Muscle of leg (tissue), 11 donors: Measurements from ENCODE around the gene MAP1A. TPM values are rescaled to one million over a fixed set of nuclear protein-coding genes. Genes with fewer than 3 reads are reported as not detected.

Experiments
- DNase-seq: peaks from one replicate; pipeline ENCODE4 v3.0.0; 2013
- H3K27ac ChIP-seq: one replicate; pipeline ENCODE4 v1.5.1; 2013; ENCODE audit warnings: mild to moderate bottlenecking, low read length, control low read depth
- H3K27me3 ChIP-seq: one replicate; pipeline ENCODE4 v1.6.1; 2013; ENCODE audit warnings: low read length; ENCODE audit not compliant: control insufficient read depth, insufficient read depth
- H3K36me3 ChIP-seq: one replicate; pipeline ENCODE4 v1.6.1; 2013; ENCODE audit warnings: low read length; ENCODE audit not compliant: control insufficient read depth, insufficient read depth
- H3K4me1 ChIP-seq: one replicate; pipeline ENCODE4 v1.6.1; 2013; ENCODE audit warnings: low read length; ENCODE audit not compliant: control insufficient read depth, insufficient read depth
- H3K4me3 ChIP-seq: one replicate; pipeline ENCODE4 v1.5.1; 2013; ENCODE audit warnings: low read length, control low read depth
- H3K9me3 ChIP-seq: replicated peaks from 2 replicates; pipeline ENCODE4 v1.6.1; 2013; ENCODE audit warnings: low read depth, low read length; ENCODE audit not compliant: control insufficient read depth
- WGBS: methylation state at CpG from one replicate; pipeline ENCODE4 v1.1.5; 2013; ENCODE audit warnings: missing lambda C conversion rate; ENCODE audit not compliant: insufficient coverage; 5-methylcytosine and 5-hydroxymethylcytosine counted together
- polyA plus RNA-seq, 8 donors: library from polyadenylated mRNA; unstranded; fragments of 120-200 nt; gene quantifications; one replicate each; pipeline versions ENCODE4 v1.2.1 to v1.2.3, GENCODE V29; 2013; ENCODE audit warnings: inconsistent platforms in 1 of 8, low replicate concordance in 1 of 8; ENCODE audit not compliant: insufficient read length in 8 of 8, insufficient read depth in 1 of 8
- total RNA-seq: library from RNA; stranded (reverse); fragments of 120-200 nt; gene quantifications from one replicate; pipeline ENCODE4 v1.2.4, GENCODE V29; 2013

The MAP1A gene
- total and polyA plus RNA-seq, 9 donors, result 22.9 to 56.2 (median 42.8) TPM

DNA sequence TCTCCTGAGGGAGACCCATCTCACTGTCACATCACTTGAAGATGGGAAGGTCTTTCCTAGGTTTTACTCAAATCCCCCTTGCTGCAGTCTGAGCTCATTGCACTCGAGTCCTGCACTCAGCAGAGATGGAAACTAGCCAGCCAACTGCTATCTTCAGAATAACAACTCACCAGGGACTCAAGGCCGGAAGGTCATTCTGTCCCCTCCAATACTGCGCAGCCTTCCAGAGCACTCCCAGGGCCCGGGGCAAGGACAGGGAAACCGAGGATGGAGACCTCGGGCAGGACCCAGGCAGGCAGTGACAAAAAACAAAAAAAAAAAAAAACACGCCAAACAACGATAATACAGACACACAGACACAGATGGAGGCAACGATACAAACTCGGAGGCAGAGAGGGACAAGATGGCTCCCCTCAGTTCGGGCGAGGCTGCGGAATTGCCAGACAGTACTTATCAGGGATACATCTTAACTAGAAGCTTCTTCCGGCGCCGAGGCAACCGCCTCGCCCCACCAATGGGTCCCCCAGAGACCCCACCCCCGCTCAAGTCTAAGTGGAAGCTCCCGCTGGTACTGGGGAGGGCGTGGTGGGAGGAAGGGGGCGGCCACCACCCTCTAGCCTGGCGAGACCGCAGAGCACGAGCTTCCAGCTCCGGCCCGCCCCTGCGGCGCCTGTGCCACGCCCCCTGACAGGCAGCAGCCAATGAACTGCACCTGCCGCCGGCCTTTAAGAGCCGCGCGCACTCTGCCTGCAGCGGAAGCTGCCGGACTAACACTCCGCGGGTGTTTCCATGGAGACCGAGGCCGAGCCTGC lies 7.0 kb upstream of the MAP1A start:
- Histone ChIP-seq H3K4me3 (peak overlapping the region; percentile 59), H3K27me3 (peaks cover 4% of the 10 kb centered on the region), H3K4me1 (peaks cover 71% of the 10 kb centered on the region), H3K27ac (peak overlapping the region; percentile 96), H3K36me3 (peaks cover 2% of the 10 kb centered on the region), H3K9me3 (no peaks in the 10 kb centered on the region)
- peak; percentile 99 for DNase-seq
- WGBS, result 0% methylated on average over 23 of the region's 41 CpGs

- Histone ChIP-seq H3K27ac (peak overlapping the region; percentile 64), H3K36me3 (peaks cover 2% of the 10 kb centered on the region), H3K4me3 (peak overlapping the region; percentile 59), H3K9me3 (no peaks in the 10 kb centered on the region), H3K4me1 (peaks cover 72% of the 10 kb centered on the region), H3K27me3 (peaks cover 4% of the 10 kb centered on the region)
- DNase-seq, result peak; percentile 47
- 3% methylated on average over 34 of the region's 39 CpGs for WGBS
Observed at GRCh38 chr15:43511012-43511885, 6.2 kb upstream of the MAP1A start.

DNA sequence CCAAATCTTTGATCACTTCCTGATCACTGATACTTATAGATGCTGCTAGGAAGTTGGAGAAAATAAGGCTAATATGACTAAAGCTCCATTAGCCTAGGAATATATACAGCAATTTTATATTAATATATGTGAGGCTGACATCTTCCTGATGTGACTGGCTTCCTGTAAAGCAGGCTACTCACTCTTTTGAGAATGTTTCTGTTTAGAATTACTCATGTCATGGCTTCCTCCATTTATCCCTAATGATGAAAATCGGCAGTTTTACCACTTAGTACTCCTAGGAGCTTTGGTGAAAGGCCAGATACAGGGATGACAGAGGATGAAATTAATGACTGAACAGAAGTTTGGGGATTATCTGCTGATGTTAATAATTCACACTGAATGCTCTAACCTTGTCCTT lies 3.9 kb upstream of the MAP1A start:
- WGBS, result no CpG with 5 or more reads among the region's 1 CpG
- Histone ChIP-seq H3K27ac (peak overlapping the region; percentile 94), H3K9me3 (no peaks in the 10 kb centered on the region), H3K27me3 (peaks cover 7% of the 10 kb centered on the region), H3K4me3 (no peak overlapping the region), H3K4me1 (peaks cover 83% of the 10 kb centered on the region), H3K36me3 (peaks cover 2% of the 10 kb centered on the region)
- no peak for DNase-seq

DNA sequence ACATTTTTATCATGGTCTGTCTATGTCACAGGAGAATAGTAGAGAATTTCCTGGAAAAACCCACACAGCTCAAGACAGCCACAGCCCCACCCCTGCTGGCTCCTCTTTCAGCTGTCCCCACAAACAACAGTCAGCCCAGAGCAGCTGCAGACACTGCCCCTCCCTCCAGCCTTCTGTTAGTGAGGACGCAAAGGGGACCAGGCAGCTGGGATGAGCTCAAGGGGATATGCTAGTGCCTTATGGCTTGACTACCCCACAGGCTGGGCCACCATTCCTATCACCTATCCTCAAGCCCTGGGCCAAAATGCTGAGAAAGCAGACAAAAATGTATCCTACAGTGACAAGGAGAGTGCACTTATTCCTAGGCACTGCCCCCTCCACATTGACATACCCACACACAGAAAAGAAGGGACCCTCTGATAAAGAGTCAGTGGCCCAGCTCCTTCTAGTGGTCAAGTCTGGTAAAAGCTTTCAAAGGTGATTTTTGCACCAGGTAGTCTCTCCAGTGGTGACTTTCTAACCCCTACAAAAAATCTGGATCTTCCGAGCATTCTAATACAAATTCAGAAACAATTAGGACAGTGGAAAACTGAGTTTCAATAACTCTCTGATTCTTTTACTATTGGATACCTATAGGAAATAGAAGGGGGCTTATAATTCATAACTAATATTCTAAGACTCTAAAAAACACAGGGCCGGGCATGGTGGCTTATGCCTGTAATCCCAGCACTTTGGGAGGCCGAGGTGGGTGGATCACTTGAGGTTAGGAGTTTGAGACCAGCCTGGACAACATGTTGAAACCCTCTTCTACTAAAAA lies 3.0 kb upstream of the MAP1A start:
- Histone ChIP-seq H3K36me3 (peaks cover 3% of the 10 kb centered on the region), H3K9me3 (no peaks in the 10 kb centered on the region), H3K4me3 (no peak overlapping the region), H3K4me1 (peaks cover 82% of the 10 kb centered on the region), H3K27ac (peak overlapping the region; percentile 94), H3K27me3 (peaks cover 7% of the 10 kb centered on the region)
- WGBS, result no CpG with 5 or more reads among the region's 4 CpGs
- peak; percentile 97 for DNase-seq

- Histone ChIP-seq H3K36me3 (peaks cover 14% of the 10 kb centered on the region), H3K4me1 (peaks cover 76% of the 10 kb centered on the region), H3K27ac (peak overlapping the region; percentile 94), H3K27me3 (peaks cover 7% of the 10 kb centered on the region), H3K4me3 (no peak overlapping the region), H3K9me3 (no peaks in the 10 kb centered on the region)
- DNase-seq, result peak; percentile 50
- no CpG with 5 or more reads among the region's 2 CpGs for WGBS
Observed at GRCh38 chr15:43515741-43516140, 1.7 kb upstream of the MAP1A start.

DNA sequence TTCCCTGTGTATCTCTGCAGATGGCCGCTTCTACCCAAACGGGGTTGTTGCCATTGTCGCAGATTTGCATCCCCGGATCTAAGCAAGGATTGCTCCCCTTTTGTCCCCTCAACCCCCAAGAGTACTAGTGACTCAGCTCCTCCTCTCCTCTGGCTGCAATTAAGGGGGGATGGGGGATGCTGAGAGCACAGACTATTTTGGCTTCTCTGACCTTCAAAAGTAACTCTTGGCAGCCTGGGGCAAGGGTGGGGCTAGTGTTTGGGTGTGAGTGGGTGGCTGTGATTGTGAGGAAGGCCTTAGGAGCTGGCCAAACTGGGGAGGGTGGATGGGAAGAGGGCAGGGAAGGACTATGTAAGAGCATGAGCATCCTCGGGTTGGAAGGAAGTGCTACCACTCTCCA lies 1.2 kb upstream of the MAP1A start:
- Histone ChIP-seq H3K27ac (peak overlapping the region; percentile 94), H3K4me3 (peak overlapping the region; percentile 81), H3K27me3 (peaks cover 5% of the 10 kb centered on the region), H3K9me3 (peaks cover under 1% of the 10 kb centered on the region), H3K36me3 (peaks cover 19% of the 10 kb centered on the region), H3K4me1 (peaks cover 73% of the 10 kb centered on the region)
- no CpG with 5 or more reads among the region's 5 CpGs for whole genome bisulfite sequencing
- DNase-seq, result peak; percentile 62

DNA sequence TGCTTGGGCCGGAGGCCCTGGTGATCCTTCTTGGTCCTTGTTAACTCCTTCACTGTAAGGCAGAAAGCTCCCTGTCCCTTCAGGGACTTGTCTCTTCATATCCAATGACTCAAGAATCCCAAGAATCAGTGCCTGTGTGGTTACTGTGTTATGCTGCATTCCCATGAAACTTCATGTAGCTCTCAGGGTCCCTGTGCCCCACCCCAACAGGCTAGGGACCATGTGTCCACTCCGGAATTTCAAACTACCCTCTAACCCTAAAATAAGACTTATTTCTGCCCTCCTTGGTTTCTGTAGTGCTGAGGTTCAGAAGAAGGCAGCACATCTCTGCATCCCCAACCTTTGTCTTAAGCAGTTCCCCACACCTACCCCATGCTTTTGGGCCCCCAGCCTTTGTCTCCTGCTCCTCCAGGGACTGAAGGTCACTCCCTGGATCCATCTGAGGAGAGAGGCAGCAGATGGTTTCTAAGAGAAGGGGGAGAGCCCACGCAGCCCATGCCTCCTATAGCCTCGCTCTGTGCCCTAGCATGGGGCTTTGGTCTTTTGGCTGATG lies 531 bp upstream of the MAP1A start:
- Histone ChIP-seq H3K27me3 (peaks cover 3% of the 10 kb centered on the region), H3K36me3 (peaks cover 26% of the 10 kb centered on the region), H3K4me1 (peaks cover 67% of the 10 kb centered on the region), H3K9me3 (peaks cover 3% of the 10 kb centered on the region), H3K4me3 (peak overlapping the region; percentile 81), H3K27ac (peak overlapping the region; percentile 94)
- peak; percentile 60 for DNase-seq
- WGBS, result no CpG with 5 or more reads among the region's 4 CpGs

DNA sequence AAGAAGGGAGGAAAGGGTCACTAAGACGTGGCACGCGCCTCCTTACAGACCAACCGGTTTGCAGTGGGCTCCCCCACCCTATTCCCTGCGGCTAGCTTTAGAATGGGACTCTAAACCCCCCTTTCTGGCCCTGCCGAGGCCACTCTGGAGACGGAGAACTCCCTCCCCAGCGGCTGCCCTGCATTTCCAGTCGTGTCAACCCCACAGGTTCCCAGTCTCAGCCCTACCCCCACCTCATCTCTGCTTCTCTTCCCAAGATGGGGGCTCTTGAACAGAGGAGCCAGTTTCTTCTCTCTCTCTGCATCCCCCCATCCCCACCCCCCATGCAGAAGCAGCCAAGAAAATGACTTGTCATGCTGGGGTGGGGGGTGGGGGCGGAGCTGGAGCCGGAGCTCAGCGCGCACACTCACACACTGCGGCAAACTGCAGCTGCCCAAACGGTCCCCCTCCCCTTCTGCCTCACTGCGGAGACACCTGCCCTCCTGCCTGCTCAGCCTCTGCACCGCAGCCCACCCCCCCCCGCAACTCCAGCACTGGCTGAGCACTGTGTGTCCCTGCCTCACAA lies 871 bp downstream of the MAP1A start:
- H3K27me3 ChIP-seq, result peaks cover 3% of the 10 kb centered on the region
- WGBS, result 0% methylated on average over 9 of the region's 18 CpGs
- peaks cover 57% of the 10 kb centered on the region for H3K4me1 ChIP-seq
- peak overlapping the region; percentile 94 for H3K27ac ChIP-seq
- peak; percentile 85 for DNase-seq
- peak overlapping the region; percentile 81 for H3K4me3 ChIP-seq
- H3K36me3 ChIP-seq, result peaks cover 38% of the 10 kb centered on the region
- peaks cover 6% of the 10 kb centered on the region for H3K9me3 ChIP-seq

- no peak for DNase-seq
- H3K9me3 ChIP-seq, result peaks cover 11% of the 10 kb centered on the region
- peaks cover 50% of the 10 kb centered on the region for H3K4me1 ChIP-seq
- peaks cover 3% of the 10 kb centered on the region for H3K27me3 ChIP-seq
- H3K36me3 ChIP-seq, result peaks cover 47% of the 10 kb centered on the region
- peak overlapping the region; percentile 81 for H3K4me3 ChIP-seq
- WGBS, result 100% methylated on average over 1 of the region's 2 CpGs
- no peak overlapping the region for H3K27ac ChIP-seq
Observed at GRCh38 chr15:43519196-43519595, 1.8 kb downstream of the MAP1A start.
